Astrocyte (in vitro differentiated cells and primary cell): ENCODE measurements around the gene SGIP1. TPM values are rescaled to one million over a fixed set of nuclear protein-coding genes. Genes with fewer than 3 reads are reported as not detected.

Source experiments
- DNase-seq: peaks from one replicate; pipeline ENCODE4 v3.0.0-alpha.2; 2010; ENCODE audit warnings: low read depth
- FAIRE-seq: peaks from 2 replicates; lab custom pipeline; 2011; peaks lifted over from hg19 to GRCh38; lab: Jason Lieb, UNC
- H2AFZ ChIP-seq: 2 replicates; pipeline ENCODE4 v1.6.0; 2012; ENCODE audit warnings: low read depth, low read length, inconsistent platforms
- H3K27ac ChIP-seq: 2 replicates; pipeline ENCODE4 v1.5.1; 2011; ENCODE audit warnings: low read depth, low read length, inconsistent platforms
- H3K27me3 ChIP-seq: 2 replicates; pipeline ENCODE4 v1.6.0; 2011; ENCODE audit warnings: low read length, inconsistent platforms; ENCODE audit not compliant: insufficient read depth
- H3K36me3 ChIP-seq: 2 replicates; pipeline ENCODE4 v1.5.1; 2011; ENCODE audit warnings: low read length, inconsistent platforms; ENCODE audit not compliant: insufficient read depth
- H3K4me1 ChIP-seq: 2 replicates; pipeline ENCODE4 v1.5.1; 2011; ENCODE audit warnings: low read length, inconsistent platforms; ENCODE audit not compliant: insufficient read depth
- H3K4me2 ChIP-seq: 2 replicates; pipeline ENCODE4 v1.6.0; 2012; ENCODE audit warnings: low read length, inconsistent platforms
- H3K4me3 ChIP-seq: 2 replicates; pipeline ENCODE4 v1.5.1; 2011; ENCODE audit warnings: low read depth, mild to moderate bottlenecking, low read length, inconsistent platforms; ENCODE audit not compliant: insufficient read depth
- H3K79me2 ChIP-seq: 2 replicates; pipeline ENCODE4 v1.6.0; 2012; ENCODE audit warnings: mild to moderate bottlenecking, low read length, inconsistent platforms; ENCODE audit not compliant: insufficient read depth
- H3K9ac ChIP-seq: 2 replicates; pipeline ENCODE4 v1.6.0; 2012; ENCODE audit warnings: mild to moderate bottlenecking, low read length, inconsistent platforms
- H3K9me3 ChIP-seq: 2 replicates; pipeline ENCODE4 v1.5.1; 2012; ENCODE audit warnings: low read depth, mild to moderate bottlenecking, low read length, inconsistent platforms; ENCODE audit not compliant: insufficient read depth
- H4K20me1 ChIP-seq: 2 replicates; pipeline ENCODE4 v1.6.0; 2012; ENCODE audit warnings: low read length, inconsistent platforms; ENCODE audit not compliant: insufficient read depth
- H3K27ac Mint-ChIP-seq: one replicate; pipeline ENCODE4 v1.8.0; 2021; ENCODE audit warnings: mild to moderate bottlenecking, mixed read lengths; ENCODE audit not compliant: unreplicated experiment
- H3K27me3 Mint-ChIP-seq: one replicate; pipeline ENCODE4 v1.8.0; 2021; ENCODE audit warnings: low read depth, mixed read lengths; ENCODE audit not compliant: unreplicated experiment
- H3K36me3 Mint-ChIP-seq: one replicate; pipeline ENCODE4 v1.8.0; 2021; ENCODE audit warnings: low read depth, mixed read lengths; ENCODE audit not compliant: unreplicated experiment
- H3K4me1 Mint-ChIP-seq: one replicate; pipeline ENCODE4 v1.8.0; 2021; ENCODE audit warnings: low read depth, mixed read lengths; ENCODE audit not compliant: unreplicated experiment
- H3K4me3 Mint-ChIP-seq: one replicate; pipeline ENCODE4 v1.8.0; 2021; ENCODE audit warnings: mild to moderate bottlenecking, moderate library complexity, mixed read lengths; ENCODE audit not compliant: unreplicated experiment
- H3K9me3 Mint-ChIP-seq: one replicate; pipeline ENCODE4 v1.8.0; 2021; ENCODE audit warnings: mild to moderate bottlenecking, mixed read lengths; ENCODE audit not compliant: unreplicated experiment
- EZH2 ChIP-seq: IDR thresholded peaks from 2 replicates; pipeline ENCODE4 v1.6.1; 2012; ENCODE audit warnings: mild to moderate bottlenecking, low read length, inconsistent platforms; ENCODE audit not compliant: insufficient read depth
- total RNA-seq: library from RNA; stranded (reverse); gene quantifications from 2 replicates; pipeline ENCODE4 v1.2.1, GENCODE V29; 2021
- TF ChIP-seq, protein P1 (sequence below): IDR thresholded peaks from 2 replicates; pipeline ENCODE4 v1.5.1; 2011; ENCODE audit warnings: low read depth, mild to moderate bottlenecking, inconsistent platforms, low read length, moderate library complexity; ENCODE audit not compliant: insufficient read depth

Gene SGIP1
- total RNA-seq, 1 donor from 2014 or later: 8.8 TPM

DNA sequence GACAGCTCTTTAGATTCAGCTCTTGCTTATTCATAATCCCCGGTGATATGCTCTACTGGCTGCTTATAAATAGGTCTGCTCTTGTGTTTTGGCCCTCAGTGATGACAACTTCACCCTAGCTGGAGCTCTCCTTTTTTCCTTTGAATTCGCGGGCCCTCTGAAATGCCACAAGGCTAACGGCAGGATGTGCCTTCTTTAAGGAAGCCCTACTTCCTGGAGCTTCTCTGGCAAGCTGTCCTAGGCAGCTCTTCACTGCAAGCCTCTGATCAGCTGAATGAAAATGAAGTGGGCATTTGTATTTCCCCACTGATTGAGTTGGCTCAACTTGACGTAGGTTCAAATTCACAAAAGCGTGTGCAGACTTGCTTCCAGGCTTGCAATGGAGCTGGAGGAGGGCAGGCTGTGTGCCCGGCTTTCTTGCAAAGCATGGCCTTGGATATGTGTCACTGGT, 22.2 kb downstream of the SGIP1 start:
- H3K4me1 ChIP-seq: no peaks in the 10 kb centered on the region
- H3K36me3 Mint-ChIP-seq: peaks cover 2% of the 10 kb centered on the region
- H3K4me3 Mint-ChIP-seq: no peak overlapping the region
- no peak overlapping the region for H3K27ac ChIP-seq
- H2AFZ ChIP-seq: no peak overlapping the region
- H4K20me1 ChIP-seq: no peaks in the 10 kb centered on the region
- H3K4me3 ChIP-seq: no peak overlapping the region
- no peaks in the 10 kb centered on the region for H3K36me3 ChIP-seq
- no peak for TF ChIP-seq EZH2
- no peak for FAIRE-seq
- peaks cover 6% of the 10 kb centered on the region for H3K9me3 Mint-ChIP-seq
- H3K79me2 ChIP-seq: peaks cover 8% of the 10 kb centered on the region
- no peak overlapping the region for H3K9ac ChIP-seq
- no peaks in the 10 kb centered on the region for H3K27me3 Mint-ChIP-seq
- no peak overlapping the region for H3K4me2 ChIP-seq
- no peaks in the 10 kb centered on the region for H3K27me3 ChIP-seq
- H3K9me3 ChIP-seq: no peaks in the 10 kb centered on the region
- peaks cover 4% of the 10 kb centered on the region for H3K4me1 Mint-ChIP-seq
- H3K27ac Mint-ChIP-seq: no peak overlapping the region
- DNase-seq: no peak

DNA sequence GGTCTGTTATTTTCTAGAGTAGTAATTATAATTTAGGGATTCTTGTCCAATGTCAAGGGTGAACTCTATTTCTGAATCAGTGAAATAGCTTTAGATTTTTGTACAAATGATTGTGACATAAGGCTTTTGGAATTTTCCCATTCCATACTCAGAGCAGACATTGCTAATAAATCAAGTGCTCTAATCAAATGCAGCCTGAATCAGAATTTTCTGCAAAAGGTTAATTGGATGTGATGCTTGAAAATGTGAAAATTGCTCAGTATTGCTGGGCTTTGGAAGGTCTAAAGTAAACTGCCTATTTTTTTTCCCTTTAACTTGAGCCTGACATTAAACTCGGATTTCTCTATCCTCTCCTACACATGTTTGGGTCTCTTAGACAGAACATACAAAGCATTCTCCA, 23.2 kb downstream of the SGIP1 start:
- H3K9me3 Mint-ChIP-seq: peaks cover 6% of the 10 kb centered on the region
- no peak overlapping the region for H2AFZ ChIP-seq
- H3K4me3 ChIP-seq: no peak overlapping the region
- no peaks in the 10 kb centered on the region for H3K27me3 ChIP-seq
- no peaks in the 10 kb centered on the region for H3K36me3 ChIP-seq
- no peak overlapping the region for H3K4me2 ChIP-seq
- peaks cover 3% of the 10 kb centered on the region for H3K79me2 ChIP-seq
- no peak for TF ChIP-seq EZH2
- TF ChIP-seq, protein P1, sequence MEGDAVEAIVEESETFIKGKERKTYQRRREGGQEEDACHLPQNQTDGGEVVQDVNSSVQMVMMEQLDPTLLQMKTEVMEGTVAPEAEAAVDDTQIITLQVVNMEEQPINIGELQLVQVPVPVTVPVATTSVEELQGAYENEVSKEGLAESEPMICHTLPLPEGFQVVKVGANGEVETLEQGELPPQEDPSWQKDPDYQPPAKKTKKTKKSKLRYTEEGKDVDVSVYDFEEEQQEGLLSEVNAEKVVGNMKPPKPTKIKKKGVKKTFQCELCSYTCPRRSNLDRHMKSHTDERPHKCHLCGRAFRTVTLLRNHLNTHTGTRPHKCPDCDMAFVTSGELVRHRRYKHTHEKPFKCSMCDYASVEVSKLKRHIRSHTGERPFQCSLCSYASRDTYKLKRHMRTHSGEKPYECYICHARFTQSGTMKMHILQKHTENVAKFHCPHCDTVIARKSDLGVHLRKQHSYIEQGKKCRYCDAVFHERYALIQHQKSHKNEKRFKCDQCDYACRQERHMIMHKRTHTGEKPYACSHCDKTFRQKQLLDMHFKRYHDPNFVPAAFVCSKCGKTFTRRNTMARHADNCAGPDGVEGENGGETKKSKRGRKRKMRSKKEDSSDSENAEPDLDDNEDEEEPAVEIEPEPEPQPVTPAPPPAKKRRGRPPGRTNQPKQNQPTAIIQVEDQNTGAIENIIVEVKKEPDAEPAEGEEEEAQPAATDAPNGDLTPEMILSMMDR: no peak
- no peaks in the 10 kb centered on the region for H3K4me1 ChIP-seq
- H3K4me1 Mint-ChIP-seq: peaks cover 6% of the 10 kb centered on the region
- no peak overlapping the region for H3K9ac ChIP-seq
- DNase-seq (peak; percentile 40), FAIRE-seq (no peak)
- no peaks in the 10 kb centered on the region for H4K20me1 ChIP-seq
- peaks cover 2% of the 10 kb centered on the region for H3K36me3 Mint-ChIP-seq
- H3K27ac ChIP-seq: no peak overlapping the region
- no peak overlapping the region for H3K4me3 Mint-ChIP-seq
- H3K27me3 Mint-ChIP-seq: no peaks in the 10 kb centered on the region
- H3K27ac Mint-ChIP-seq: no peak overlapping the region
- H3K9me3 ChIP-seq: no peaks in the 10 kb centered on the region

DNA sequence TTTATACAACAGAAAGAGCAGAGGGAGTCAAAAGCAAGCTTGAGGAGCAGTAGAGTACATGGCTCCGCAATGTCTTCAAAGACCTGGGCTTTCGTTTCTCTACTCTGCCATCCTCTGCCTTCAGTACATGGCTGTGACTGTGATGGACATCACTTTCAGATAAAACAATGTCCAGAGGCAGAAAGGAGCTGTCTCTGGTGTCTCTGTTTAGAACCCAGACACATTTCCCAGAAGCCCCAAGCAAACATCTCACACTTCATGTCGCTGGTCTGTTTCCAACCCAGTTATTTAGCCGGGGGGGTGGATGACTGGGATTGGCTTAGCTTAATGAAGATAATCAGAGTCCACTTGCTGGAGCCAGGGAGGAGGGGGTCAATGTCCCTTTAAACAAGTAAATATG, 25.6 kb downstream of the SGIP1 start:
- no peak for FAIRE-seq
- Histone ChIP-seq H2AFZ (no peak overlapping the region), H3K36me3 (no peaks in the 10 kb centered on the region), H3K79me2 (no peaks in the 10 kb centered on the region), H3K9ac (no peak overlapping the region), H3K27ac (no peak overlapping the region), H3K4me3 (no peak overlapping the region), H3K9me3 (no peaks in the 10 kb centered on the region), H3K4me1 (peaks cover 22% of the 10 kb centered on the region), H3K27me3 (no peaks in the 10 kb centered on the region), H4K20me1 (no peaks in the 10 kb centered on the region), H3K4me2 (no peak overlapping the region)
- Mint-ChIP-seq H3K4me1 (peaks cover 30% of the 10 kb centered on the region), H3K36me3 (no peaks in the 10 kb centered on the region), H3K27ac (no peak overlapping the region), H3K4me3 (no peak overlapping the region), H3K9me3 (peaks cover 3% of the 10 kb centered on the region), H3K27me3 (no peaks in the 10 kb centered on the region)
- no peak for DNase-seq
- TF ChIP-seq, protein P1: no peak
- TF ChIP-seq EZH2: no peak
